Stimulated activated CD4-positive, alpha-beta T cell treated with anti-CD3 and anti-CD28 coated beads, Interleukin-1b, Interleukin-23, amount 100 ng/mL, for 24 hours (primary cell): ENCODE results near the gene PARD3B.

ENCODE experiments used
- DNase-seq, 4 experiments: peaks; one replicate each; pipeline ENCODE4 v3.0.0-alpha.2; 2020; ENCODE audit warnings: low read depth in 4 of 4, low spot score in 1 of 4

PARD3B gene, protein sequence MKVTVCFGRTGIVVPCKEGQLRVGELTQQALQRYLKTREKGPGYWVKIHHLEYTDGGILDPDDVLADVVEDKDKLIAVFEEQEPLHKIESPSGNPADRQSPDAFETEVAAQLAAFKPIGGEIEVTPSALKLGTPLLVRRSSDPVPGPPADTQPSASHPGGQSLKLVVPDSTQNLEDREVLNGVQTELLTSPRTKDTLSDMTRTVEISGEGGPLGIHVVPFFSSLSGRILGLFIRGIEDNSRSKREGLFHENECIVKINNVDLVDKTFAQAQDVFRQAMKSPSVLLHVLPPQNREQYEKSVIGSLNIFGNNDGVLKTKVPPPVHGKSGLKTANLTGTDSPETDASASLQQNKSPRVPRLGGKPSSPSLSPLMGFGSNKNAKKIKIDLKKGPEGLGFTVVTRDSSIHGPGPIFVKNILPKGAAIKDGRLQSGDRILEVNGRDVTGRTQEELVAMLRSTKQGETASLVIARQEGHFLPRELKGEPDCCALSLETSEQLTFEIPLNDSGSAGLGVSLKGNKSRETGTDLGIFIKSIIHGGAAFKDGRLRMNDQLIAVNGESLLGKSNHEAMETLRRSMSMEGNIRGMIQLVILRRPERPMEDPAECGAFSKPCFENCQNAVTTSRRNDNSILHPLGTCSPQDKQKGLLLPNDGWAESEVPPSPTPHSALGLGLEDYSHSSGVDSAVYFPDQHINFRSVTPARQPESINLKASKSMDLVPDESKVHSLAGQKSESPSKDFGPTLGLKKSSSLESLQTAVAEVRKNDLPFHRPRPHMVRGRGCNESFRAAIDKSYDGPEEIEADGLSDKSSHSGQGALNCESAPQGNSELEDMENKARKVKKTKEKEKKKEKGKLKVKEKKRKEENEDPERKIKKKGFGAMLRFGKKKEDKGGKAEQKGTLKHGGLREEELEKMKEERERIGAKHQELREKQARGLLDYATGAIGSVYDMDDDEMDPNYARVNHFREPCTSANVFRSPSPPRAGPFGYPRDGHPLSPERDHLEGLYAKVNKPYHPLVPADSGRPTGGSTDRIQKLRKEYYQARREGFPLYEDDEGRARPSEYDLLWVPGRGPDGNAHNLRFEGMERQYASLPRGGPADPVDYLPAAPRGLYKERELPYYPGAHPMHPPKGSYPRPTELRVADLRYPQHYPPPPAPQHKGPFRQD (N-terminal part only)

DNA sequence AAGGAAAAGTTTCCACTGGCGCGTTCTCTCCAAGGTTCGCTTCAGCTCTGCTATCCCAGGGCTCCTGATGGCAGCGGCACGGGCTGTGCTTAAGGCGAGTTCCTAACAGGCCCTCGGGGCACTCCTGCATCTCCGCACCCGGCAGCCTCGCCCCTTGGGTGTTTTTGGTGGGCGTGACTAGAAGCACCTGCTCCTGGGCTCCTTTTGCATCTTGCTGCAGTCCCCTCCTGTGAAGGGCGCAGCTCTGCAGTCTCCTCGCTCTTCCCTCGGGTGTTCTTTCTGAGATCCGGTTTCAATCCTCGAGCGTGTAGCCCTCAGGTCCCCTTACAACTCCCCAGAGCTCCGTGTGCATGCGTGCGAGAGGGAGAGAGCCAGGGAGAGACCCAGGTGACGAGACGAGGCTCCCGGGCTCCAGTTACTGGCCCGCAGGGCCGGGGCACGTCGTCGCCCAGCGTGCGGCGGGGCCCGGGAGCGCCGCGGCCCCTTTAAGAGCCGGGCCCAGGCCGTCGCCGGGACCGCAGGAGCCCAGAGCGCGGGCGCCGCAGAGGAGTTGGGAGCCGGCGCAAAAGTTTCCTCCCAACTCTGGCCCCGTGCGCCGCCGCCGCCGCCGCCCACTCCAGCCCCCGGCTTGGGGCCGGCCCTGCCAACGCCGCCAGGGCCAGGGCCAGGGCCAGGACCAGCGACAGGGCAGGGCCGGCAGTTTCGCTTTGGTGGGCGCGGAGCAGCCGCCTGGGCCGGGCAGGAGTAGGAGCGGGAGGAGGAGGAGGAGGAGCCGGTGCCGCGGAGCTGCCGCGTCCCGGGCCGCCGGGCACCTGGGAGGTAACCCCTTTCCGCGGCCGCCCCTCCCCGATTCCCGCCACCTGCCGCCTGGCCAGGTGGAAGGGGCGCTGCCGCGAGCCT is at the start of gene PARD3B:
Gene PARD3B (plus strand): TSS at position 515 of the 900 bp plus-strand sequence. CDS start 525 bp downstream, outside the sequence.
- peak in 3 of 4 experiments; percentile 3 to 24 (median 7) for DNase-seq

DNA sequence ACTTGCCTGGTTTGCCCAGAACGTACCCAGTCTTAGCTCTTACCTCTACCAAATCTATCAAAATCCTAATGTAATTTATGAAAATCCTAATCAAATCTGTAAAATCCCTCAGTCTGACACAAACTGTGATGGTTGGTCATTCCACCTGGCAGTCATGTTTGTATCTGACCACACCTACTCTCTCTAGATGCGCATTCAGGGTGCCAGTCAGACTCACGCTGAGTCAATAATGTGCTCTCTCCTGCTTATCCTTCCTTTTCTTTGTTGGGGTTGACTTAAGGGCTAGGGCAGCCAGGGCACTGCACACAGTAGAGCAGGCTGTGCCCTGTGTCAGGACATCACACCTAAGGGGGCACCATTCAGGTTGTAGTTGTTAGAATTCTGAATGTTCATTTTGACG is 48.5 kb upstream of the PARD3B start:
- DNase-seq, result no peak

DNA sequence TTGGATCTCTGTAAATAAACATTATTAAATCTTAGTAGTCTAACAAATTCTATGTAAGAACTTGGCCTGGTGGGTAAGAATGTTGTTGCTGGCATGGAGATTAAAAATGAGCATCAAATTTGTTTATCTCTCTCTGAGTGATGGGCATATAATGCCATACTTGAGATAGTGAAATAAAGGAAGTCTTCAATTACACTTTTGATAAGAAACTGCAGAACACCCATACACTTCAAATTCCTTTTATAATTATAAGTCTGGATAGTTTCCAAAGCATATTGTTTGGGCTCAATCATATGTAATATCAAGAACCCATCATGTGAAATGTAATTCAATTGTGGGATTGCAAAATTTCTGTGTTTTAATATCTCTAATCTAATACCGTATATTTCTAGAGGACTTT is 47.4 kb upstream of the PARD3B start:
- DNase-seq, result no peak

DNA sequence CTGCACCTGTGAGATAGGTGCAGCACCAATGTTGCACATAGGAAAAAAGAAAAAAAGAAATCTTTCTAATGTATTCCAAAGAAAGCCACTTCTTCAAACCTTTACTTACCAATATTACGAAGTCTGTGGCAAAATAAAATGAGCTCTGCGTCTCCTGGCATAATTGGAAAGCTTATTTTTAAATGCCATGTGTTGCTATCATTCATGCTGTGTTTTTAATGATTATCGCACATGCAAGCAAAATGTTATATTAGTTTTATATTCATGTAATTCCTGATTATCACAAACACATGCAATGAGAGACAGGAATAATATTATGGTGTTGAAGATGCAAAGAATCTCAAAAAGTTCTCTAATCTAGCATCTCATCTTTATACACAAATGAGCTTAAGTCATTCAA is 47.0 kb upstream of the PARD3B start:
- DNase-seq, result no peak

DNA sequence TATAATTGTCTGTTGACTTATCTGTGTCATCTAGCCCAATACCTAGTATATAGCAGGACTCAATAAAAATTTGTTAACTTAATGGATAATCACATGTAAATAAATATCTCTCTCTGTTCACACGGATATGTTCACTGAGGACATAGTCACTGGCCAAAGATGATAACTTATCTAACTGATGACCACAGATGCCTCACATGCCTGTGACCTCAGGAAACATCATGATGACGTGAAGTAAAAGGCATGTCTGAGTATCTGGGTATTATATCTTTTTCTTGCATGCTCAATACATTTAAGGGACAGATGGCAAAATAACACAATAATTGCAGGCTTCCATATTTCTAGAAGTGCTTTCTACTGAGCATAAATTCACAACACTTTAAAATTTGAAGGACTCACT is 41.4 kb upstream of the PARD3B start:
- no peak for DNase-seq

DNA sequence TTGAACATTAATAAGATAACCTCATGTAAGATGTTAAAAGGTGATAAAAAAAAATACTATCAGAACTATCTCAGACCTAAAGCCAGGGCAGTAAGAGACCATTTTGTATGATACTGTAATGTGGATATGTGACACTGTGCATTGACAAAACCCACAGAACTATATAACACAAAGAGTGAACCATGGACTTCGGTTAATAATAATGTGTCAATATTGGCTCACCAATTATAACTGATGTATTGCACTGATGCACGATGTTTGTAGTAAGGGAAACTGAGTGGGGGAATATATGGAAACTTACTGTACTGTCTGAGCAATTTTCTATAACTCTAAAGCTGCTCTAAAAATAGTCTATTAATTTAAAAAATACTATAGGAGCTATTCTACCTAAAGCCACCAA is 40.7 kb upstream of the PARD3B start:
- DNase-seq, result no peak

DNA sequence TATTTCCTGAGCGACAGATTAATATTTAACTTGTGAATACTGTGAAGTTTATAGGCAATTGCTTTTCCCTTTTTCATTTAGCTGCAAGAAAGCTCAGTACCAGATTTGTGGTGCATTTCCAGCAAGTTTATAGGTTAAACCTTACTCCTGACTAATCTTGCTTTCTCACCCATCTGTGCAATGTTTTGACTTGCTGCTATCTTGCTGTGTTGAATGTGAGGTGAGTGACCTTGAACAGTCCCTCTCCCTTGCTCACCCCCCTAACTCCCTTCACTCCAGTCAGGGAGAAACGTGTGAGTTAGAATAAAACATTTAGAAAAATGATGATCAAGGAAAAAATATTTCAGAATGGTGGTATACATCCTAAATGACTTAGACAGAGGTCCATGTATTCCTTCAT is 39.8 kb upstream of the PARD3B start:
- no peak for DNase-seq

DNA sequence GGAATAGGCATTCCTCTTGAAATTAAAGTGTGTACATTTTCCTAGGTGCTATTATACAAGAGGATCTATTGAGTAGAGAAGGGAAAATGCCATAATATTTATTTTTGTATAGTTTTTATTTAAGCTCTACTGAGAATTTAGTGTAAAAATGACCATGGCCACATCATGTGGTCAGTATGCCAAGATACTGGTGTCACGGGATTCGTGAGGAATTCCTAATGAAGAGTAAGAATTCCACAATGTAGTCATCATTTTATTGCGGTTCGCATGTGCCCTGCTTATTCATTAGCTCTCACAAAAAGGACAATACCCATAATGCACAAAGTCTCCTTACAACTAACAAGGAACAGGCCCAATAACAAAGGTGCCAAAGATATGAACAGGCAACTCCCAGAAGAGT is 39.3 kb upstream of the PARD3B start:
- DNase-seq, result no peak

DNA sequence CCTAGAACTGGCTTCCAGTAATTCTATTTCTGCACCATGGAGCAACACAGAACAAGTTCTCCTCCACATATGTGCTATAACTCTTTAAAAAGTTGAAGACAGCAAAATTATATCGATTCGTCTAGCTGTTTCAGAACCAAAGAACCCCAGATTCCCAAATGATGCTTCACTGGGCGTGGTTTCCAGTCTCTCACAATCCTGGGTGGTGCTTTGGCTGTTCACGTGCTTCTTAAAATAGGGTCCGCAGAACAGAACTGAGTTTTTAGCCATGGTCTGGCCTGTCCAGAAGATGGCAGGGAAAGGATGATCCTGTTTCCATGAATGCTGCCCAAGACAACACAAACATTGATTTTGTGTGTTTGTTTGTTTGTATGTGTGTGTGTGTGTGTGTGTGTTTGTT is 37.6 kb upstream of the PARD3B start:
- no peak for DNase-seq

DNA sequence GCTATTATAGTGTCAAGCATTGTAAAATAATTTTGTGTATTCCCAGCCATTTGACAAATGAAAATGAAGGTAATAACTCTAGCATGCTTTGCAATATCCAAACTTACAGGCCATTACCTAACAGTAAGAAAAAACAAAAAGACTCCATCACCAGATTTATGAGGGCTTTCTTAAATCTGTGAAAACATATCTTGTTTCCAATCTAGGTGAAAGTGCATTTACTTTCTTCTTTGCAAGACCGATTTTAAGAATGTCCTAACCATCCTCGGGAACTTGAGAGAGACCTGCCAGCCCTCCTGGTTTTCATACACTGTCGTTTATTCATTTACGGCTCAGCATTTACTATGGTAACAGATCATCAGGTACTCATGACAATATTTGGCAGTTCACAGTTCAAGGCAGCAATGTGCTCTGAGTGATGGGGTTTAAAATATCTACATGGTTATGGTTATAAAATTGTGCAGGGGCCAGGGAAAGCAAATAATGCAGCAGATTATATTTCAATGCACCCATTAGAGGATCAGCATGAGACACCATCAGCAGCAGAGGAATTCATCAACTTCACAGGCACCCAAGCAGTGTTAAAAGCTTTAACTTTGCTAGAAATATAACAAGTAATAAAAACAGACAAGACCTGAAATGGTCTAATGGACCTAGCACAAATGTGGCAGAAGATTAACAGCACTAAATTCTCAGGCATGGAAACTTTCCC is 34.4 kb upstream of the PARD3B start:
- no peak for DNase-seq

DNA sequence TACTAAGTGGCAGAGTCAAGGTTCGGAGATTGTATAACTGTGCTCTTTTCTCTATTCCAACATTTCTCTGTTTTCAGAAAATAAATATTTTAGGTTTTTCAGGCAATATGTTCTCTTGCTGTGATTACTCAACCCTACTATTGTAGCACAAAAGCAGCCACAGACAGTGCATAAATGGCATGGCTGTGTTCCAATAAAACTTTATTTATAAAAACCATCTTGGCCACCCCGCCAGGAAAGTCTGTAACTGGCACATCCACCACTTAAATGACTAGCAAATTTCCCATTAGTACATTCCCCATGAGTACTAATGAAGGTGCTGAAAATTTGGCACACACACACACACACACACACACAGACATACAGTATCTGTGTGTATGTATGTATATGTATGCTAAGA is 30.8 kb upstream of the PARD3B start:
- DNase-seq, result no peak

DNA sequence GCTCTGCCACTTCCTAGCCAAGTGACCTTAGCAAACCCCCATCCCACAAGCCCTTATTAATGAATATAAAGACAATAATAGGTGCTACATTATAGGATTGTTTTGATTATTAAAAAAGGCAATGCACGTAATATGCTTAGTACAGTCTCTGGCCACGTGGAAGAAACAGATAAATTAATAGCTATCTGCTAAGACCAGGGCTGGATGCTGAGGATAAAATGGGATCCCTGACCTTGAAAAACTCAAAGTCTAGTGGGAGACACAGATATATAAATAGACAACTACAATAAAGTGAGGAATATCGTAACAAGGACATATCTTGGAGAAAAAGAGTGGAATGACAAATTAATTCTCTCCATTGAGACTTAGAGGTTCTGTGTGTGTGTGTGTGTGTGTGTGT is 29.9 kb upstream of the PARD3B start:
- DNase-seq, result no peak

DNA sequence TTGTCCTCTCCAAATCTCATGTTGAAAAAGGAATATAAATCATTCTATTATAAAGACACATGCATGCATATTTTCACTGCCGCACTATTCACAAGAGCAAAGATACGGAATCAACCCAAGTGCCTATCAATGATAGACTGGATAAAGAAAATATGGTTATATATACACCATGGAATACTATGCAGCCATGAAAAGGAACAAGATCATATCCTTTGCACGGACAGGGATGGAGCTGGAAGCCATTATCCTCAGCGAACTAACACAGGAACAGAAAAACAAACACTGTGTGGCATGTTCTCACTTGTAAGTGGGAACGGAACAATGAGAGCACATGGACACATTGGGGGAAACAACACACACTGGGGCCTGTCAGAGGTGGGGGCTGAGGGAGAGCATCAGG is 28.1 kb upstream of the PARD3B start:
- DNase-seq, result no peak

DNA sequence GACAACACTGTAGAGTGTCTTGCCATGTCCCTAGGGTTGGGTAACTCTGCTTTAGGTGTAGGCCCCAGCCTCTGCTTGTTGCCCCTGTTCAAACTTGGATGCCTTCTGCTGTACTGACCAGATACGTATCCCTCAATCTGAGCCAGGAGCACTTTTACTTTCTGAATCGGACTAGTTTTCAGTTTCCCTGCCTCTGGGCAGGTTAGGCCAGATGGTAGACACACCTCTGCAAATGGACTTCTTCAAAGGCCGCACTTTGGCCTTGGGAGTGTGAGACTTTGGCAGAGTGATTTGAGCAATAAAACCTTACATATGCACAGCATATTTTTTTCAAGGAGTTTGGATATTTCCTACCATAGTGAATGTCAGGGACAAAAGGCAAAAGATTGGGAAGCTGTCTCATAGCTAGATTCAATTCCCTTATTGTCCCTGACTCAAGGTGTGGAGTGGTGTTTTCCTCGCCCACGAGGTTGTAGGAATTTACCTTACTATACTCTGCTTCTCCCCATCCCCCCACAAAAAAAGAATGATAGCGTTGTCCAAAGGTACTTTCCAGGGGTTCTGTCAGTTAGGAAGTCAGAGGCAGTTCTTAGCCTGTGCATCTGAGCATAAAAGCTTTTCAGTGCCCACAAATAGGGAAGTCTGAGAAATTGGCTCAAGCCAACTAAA is 15.3 kb upstream of the PARD3B start:
- DNase-seq, result no peak

DNA sequence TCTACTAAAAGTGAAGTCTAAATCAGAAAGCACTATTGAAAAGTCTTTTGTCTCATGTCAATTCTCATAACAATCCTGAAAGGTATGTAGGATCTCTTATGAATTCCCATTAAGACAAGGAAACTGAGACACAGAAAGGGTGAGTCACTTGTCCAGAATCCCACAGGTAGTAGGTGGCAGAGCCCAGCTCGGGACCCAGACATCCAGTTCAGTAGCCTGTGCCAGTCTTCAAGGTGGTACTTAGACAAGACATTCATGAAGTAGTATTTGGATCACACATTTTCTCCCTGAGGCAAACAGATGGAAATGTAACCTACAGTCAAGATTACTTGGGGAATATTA is 14.8 kb upstream of the PARD3B start:
- DNase-seq, result no peak

DNA sequence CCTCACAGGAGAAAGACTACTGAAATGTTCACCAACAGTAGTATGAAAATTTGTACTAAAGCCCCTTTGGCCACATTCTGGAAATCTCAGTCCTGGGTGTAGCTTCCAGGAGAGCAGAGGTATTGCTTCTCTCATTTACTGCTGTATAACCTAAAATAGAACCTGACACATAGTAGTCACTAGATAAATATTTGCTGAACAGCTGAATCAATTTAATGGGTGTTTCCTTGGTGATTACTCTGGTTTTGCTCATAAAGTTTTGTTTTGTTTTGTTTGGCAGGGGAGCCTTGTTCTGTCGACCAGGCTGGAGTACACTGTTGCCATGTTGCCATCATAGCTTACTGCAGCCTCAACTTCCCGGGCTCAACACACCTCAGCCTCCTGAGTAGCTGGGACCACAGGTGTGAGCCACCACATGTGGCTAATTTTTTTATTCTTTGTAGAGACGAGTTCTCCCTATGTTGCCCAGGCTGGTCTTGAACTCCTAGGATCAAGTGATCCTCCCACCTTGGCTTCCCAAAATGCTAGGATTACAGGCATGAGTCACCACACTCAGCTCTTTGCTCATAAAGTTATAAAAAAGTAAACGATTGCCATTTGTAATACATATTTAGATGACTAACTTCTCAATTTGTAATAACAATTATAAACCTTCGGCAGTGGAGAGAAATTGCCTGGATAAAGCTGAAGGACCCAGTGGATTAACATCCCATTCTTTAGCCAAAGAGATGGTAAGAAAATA is 11.5 kb upstream of the PARD3B start:
- no peak for DNase-seq

DNA sequence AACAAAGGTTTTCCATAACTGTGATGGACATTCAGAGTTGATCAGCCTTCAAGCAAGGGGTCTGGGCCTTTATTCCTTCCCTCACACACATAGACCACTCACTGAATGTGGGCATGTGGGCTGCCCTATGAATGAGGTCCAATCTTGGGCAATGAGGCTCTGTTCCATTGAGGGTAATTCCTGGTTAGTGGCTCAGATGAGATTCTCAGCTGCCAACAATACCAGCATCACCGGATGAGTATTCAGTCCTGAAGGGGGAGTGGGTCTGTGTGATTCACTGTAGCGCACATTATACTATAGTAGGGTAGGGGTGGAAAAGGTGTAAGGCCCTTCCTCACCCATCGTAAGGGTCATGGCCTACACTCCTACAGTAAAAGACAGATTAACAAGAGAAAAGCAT is 9.9 kb upstream of the PARD3B start:
- DNase-seq, result no peak

DNA sequence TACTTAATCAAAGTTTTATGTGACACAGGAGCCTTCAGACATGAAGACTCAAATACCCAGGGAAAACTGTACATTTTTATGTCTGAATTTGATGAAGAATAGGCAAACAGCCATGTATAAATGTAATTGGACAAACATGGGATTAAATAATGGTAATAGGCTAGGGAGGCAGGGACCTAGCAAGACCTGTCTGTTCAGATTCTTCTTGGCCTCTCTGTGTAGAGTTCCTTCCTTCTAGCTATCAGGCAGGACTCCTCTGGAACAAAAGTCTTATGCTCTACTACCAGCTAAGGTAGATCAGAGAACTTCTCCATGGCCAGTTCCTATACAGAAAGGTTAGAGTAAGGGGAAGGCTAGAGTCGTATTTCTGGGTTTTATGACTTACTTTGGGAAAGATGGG is 9.5 kb upstream of the PARD3B start:
- DNase-seq, result no peak
